22Rv1 (cell line): ENCODE measurements around the gene CRYBG2.
A peak's percentile ranks its signal among the peaks of the same experiment; 100 is the strongest.

Experiments
- H3K27ac ChIP-seq: fragments of 450-650 bp; 2 replicates; pipeline ENCODE4 v1.5.1; 2017
- ZFX ChIP-seq: fragments of 450-650 bp; IDR thresholded peaks from 2 replicates; pipeline ENCODE4 v1.6.1; 2017; ENCODE audit warnings: antibody characterized with exemption, borderline replicate concordance
- TF ChIP-seq, protein P1 (sequence below): fragments of 450-650 bp; IDR thresholded peaks from 2 replicates; pipeline ENCODE4 v1.5.1; 2017; ENCODE audit warnings: mild to moderate bottlenecking

The CRYBG2 gene

GRCh38 chr1:26368486-26368885, 14.6 kb upstream of the CRYBG2 start:
- no peak overlapping the region for H3K27ac ChIP-seq
- TF ChIP-seq ZFX: no peak
- TF ChIP-seq, protein P1, sequence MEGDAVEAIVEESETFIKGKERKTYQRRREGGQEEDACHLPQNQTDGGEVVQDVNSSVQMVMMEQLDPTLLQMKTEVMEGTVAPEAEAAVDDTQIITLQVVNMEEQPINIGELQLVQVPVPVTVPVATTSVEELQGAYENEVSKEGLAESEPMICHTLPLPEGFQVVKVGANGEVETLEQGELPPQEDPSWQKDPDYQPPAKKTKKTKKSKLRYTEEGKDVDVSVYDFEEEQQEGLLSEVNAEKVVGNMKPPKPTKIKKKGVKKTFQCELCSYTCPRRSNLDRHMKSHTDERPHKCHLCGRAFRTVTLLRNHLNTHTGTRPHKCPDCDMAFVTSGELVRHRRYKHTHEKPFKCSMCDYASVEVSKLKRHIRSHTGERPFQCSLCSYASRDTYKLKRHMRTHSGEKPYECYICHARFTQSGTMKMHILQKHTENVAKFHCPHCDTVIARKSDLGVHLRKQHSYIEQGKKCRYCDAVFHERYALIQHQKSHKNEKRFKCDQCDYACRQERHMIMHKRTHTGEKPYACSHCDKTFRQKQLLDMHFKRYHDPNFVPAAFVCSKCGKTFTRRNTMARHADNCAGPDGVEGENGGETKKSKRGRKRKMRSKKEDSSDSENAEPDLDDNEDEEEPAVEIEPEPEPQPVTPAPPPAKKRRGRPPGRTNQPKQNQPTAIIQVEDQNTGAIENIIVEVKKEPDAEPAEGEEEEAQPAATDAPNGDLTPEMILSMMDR: no peak

DNA sequence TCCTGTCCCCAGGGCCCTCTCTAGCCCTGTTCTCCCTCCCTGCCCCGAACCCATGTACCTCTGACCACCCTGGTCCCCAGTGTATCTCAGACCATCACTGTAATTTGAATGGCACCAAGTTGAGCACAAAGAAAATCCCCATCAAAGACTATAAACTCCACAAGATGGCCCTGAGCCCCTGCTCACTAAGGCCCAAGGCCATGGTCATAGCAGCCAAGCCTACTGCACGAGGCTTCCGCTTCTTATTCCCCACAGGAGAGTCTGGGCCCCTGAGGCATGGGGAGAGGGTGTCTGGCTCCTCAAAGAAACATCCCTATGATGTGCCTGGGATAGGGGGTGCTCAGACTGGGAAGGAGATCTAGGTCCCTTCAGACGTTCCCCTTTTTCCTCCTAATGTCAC, 14.1 kb upstream of the CRYBG2 start:
- no peak overlapping the region for H3K27ac ChIP-seq
- TF ChIP-seq, protein P1: no peak
- no peak for TF ChIP-seq ZFX

DNA sequence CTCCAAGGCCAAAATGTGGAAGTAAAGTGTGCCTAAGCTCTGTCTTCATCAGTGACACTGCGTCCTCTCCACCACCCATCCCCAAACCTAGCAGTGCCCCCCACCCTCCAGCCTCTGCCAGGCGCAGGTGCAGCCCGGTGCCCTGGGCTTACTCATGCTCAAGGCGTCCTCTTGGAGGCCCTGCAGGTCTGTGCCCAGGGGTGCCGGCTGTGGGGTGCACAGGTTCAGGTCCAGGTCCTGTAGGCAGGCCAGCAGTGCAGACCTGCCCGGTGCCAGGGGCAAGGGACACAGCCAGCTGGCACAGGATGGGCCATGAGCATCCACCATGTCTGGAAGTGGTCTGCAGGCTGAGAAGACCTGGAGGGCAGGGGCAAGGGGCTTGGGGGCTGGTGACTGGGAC, 13.5 kb upstream of the CRYBG2 start:
- TF ChIP-seq ZFX: no peak
- TF ChIP-seq, protein P1: no peak
- H3K27ac ChIP-seq: no peak overlapping the region

DNA sequence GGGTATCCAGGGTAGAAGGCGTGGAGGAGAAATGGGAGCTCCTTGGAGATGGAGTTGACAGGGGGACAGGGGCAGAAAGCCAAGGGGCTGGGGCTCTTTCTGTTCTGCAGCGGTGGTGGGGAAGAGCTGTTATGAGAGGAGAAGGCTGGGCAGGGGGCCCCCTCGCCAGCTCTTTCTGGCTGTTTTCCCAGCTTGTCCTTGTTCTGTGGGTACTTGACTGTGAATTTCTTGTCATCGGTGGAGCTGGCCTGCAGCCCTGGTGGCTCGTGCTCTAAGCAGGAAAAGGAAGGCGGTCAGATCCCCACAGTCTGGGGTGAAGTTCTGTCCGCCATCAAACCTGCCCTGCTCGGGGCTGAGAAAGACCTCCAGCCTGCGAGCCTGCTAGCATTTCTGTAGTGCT, 11.0 kb upstream of the CRYBG2 start:
- TF ChIP-seq, protein P1: no peak
- no peak for TF ChIP-seq ZFX
- no peak overlapping the region for H3K27ac ChIP-seq

DNA sequence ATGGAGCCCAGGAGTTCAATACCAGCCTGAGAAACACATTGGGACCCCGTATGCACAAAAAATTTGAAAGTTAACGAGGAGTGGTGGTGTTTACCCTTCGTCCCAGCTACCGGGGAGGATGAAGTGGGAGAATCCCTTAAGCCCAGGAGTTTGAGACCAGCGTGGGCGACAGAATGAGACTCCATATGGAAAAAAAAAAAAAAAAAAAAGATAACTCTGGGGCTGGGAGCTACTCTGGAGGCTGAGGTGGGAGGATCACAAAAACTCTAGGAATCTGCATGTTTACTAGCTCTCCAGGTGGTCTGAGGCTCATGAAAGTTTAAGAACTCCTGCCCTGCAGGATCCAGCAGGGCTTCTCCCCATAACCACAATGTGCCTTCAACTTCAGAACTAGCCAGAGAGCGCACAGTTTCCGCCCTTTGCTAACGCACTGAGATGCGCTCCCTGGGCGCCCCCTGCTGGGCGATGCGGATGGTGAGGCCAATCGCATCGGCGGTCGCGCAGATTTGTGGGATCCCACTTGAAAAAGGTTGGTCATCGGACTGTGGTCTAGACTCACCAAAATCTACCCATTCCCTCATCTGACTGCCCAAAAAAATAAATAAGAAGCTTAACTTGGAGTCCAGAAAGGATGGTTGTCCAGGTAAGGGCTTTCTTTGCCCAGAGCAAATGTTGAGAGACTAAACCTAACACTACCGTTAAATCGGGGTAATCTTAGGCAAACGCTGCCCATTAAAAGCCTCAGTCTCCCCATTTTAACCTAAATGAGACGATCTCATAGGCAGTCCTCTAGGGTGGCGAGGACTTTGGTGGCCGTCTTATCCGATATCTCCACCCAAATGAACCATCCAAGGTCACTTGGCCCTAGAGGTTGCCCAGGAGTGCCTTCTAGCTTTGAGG, 9.9 kb upstream of the CRYBG2 start:
- H3K27ac ChIP-seq: no peak overlapping the region
- TF ChIP-seq ZFX: no peak
- TF ChIP-seq, protein P1: peak; percentile 99

GRCh38 chr1:26362331-26362730, 8.4 kb upstream of the CRYBG2 start:
- TF ChIP-seq ZFX: no peak
- TF ChIP-seq, protein P1: no peak
- no peak overlapping the region for H3K27ac ChIP-seq

DNA sequence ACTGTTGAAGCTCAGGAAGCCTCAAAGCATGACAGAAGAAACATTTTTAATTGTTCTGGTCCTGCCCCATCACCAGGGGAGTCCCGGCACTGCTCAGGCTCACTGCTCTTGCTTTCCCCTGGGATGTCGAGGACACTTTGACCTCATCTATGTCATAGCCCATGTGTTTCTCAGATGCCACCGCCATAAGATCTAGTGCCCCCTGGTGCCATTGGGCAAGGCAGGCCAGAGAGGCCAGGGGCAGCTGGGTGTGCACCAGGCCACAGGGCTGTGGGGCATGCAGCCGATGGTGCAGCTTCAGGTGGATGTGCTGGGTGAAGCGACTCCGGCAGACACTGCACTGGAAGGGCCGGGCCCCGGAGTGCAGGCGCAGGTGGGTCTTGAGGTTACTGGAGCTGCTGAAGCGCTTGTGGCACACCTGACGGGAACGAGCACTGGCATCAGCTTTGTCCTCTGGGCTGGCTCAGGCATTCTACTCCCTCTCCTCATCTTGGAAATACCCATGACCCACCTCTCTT, 7.7 kb upstream of the CRYBG2 start:
- H3K27ac ChIP-seq: no peak overlapping the region
- TF ChIP-seq, protein P1: peak; percentile 18
- no peak for TF ChIP-seq ZFX
